Erythroblast (primary cell): ENCODE measurements around the gene NEDD4L.

ENCODE experiments used
- GATA1 ChIP-seq: IDR thresholded peaks from 2 replicates; pipeline ENCODE4 v1.6.1; 2011; ENCODE audit warnings: low read depth, mild to moderate bottlenecking, control low read depth, low read length, moderate library complexity
- POLR2A ChIP-seq: IDR thresholded peaks from 2 replicates; pipeline ENCODE4 v1.6.1; 2011; ENCODE audit warnings: mild to moderate bottlenecking, low read length

GRCh38 chr18:58188996-58189395 lies 145.0 kb downstream of the NEDD4L start:
- TF ChIP-seq POLR2A, result no peak
- TF ChIP-seq GATA1, result no peak
